SK-N-SH (cell line): ENCODE results near the gene ATG4C.

ENCODE experiments used
- EP300 ChIP-seq, 2 experiments: IDR thresholded peaks; 2 replicates each; pipeline versions ENCODE4 v1.4.0 to v1.6.1; 2012; ENCODE audit warnings: borderline replicate concordance in 1 of 2, low read depth in 1 of 2, low read length in 1 of 2
- GABPA ChIP-seq: IDR thresholded peaks from 2 replicates; pipeline ENCODE4 v1.4.0; 2012; ENCODE audit warnings: low read depth, mild to moderate bottlenecking
- GATA2 ChIP-seq: sonication (generic); formaldehyde crosslinking; IDR thresholded peaks from 2 replicates; pipeline ENCODE4 v1.5.0; 2020; ENCODE audit warnings: mild to moderate bottlenecking, missing genetic modification reagents
- NFIC ChIP-seq: IDR thresholded peaks from 2 replicates; pipeline ENCODE4 v1.4.0; 2012; ENCODE audit warnings: borderline replicate concordance
- PBX3 ChIP-seq: IDR thresholded peaks from 2 replicates; pipeline ENCODE4; 2012
- POLR2AphosphoS5 ChIP-seq: IDR thresholded peaks from 2 replicates; pipeline ENCODE4 v1.6.1; 2012; ENCODE audit warnings: low read depth, low read length
- RCOR1 ChIP-seq: fragments of 150-350 bp; IDR thresholded peaks from 2 replicates; pipeline ENCODE4 v1.6.1; 2017; ENCODE audit warnings: antibody characterized with exemption, low read length
- TCF12 ChIP-seq: IDR thresholded peaks from 2 replicates; pipeline ENCODE4 v1.4.0; 2012
- USF2 ChIP-seq: fragments of 150-350 bp; IDR thresholded peaks from 2 replicates; pipeline ENCODE4 v1.6.1; 2017; ENCODE audit warnings: antibody characterized with exemption, low read length, low read depth, borderline replicate concordance
- TF ChIP-seq, protein P1 (sequence below): fragments of 200-600 bp; sonication (generic); IDR thresholded peaks from 2 replicates; pipeline ENCODE4 v1.6.1; 2017; ENCODE audit warnings: antibody characterized with exemption, mild to moderate bottlenecking, moderate library complexity
- TF ChIP-seq, protein P2 (sequence below): IDR thresholded peaks from 2 replicates; pipeline ENCODE4 v1.4.0; 2012; ENCODE audit warnings: low read depth, borderline replicate concordance
- TF ChIP-seq, protein P3 (sequence below): IDR thresholded peaks from 2 replicates; pipeline ENCODE4 v1.4.0; 2012; ENCODE audit warnings: low read depth, borderline replicate concordance
- TF ChIP-seq, protein P4 (sequence below): IDR thresholded peaks from 2 replicates; pipeline ENCODE4 v1.4.0; 2012; ENCODE audit warnings: low read depth

GRCh38 chr1:62836856-62837540 lies 53.1 kb downstream of the ATG4C start:
- TF ChIP-seq, protein P1, sequence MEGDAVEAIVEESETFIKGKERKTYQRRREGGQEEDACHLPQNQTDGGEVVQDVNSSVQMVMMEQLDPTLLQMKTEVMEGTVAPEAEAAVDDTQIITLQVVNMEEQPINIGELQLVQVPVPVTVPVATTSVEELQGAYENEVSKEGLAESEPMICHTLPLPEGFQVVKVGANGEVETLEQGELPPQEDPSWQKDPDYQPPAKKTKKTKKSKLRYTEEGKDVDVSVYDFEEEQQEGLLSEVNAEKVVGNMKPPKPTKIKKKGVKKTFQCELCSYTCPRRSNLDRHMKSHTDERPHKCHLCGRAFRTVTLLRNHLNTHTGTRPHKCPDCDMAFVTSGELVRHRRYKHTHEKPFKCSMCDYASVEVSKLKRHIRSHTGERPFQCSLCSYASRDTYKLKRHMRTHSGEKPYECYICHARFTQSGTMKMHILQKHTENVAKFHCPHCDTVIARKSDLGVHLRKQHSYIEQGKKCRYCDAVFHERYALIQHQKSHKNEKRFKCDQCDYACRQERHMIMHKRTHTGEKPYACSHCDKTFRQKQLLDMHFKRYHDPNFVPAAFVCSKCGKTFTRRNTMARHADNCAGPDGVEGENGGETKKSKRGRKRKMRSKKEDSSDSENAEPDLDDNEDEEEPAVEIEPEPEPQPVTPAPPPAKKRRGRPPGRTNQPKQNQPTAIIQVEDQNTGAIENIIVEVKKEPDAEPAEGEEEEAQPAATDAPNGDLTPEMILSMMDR, result no peak
- no peak for TF ChIP-seq GATA2 (CRISPR knock-in tag)
- no peak for TF ChIP-seq NFIC
- no peak for TF ChIP-seq USF2
- TF ChIP-seq EP300 (IDR thresholded peaks at IDR 0.05; ENCODE audit: borderline replicate concordance in 1 of 2, low read depth in 1 of 2, low read length in 1 of 2), result no peak
- TF ChIP-seq, protein P2, sequence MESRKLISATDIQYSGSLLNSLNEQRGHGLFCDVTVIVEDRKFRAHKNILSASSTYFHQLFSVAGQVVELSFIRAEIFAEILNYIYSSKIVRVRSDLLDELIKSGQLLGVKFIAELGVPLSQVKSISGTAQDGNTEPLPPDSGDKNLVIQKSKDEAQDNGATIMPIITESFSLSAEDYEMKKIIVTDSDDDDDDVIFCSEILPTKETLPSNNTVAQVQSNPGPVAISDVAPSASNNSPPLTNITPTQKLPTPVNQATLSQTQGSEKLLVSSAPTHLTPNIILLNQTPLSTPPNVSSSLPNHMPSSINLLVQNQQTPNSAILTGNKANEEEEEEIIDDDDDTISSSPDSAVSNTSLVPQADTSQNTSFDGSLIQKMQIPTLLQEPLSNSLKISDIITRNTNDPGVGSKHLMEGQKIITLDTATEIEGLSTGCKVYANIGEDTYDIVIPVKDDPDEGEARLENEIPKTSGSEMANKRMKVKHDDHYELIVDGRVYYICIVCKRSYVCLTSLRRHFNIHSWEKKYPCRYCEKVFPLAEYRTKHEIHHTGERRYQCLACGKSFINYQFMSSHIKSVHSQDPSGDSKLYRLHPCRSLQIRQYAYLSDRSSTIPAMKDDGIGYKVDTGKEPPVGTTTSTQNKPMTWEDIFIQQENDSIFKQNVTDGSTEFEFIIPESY, result no peak
- TF ChIP-seq POLR2AphosphoS5, result no peak
- TF ChIP-seq, protein P3, sequence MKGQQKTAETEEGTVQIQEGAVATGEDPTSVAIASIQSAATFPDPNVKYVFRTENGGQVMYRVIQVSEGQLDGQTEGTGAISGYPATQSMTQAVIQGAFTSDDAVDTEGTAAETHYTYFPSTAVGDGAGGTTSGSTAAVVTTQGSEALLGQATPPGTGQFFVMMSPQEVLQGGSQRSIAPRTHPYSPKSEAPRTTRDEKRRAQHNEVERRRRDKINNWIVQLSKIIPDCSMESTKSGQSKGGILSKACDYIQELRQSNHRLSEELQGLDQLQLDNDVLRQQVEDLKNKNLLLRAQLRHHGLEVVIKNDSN, result no peak
- TF ChIP-seq TCF12, result no peak
- TF ChIP-seq PBX3, result no peak
- no peak for TF ChIP-seq RCOR1
- TF ChIP-seq, protein P4, sequence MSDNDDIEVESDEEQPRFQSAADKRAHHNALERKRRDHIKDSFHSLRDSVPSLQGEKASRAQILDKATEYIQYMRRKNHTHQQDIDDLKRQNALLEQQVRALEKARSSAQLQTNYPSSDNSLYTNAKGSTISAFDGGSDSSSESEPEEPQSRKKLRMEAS, result no peak
- TF ChIP-seq GABPA, result no peak
